ENCODE measurements around the gene MRGPRG.

The MRGPRG gene

DNA sequence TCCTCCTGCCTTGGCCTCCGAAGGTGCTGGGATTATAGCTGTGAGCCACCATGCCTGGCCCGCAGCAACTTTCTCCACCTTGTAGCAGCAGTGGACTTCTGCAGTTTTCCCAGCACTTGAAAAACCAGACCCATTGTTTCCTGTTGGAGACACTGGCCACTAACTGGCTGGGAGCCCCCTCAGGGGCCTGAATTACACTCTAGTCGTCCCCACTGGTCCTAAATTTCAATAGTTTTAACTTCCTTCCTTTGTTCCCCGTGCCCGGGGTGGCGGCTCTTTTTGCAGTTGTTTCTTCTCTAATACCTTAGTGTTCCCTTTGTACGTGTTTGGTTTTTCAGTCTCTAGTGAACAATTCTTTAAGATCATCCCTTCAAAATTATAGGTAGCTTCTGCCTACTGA lies 16.2 kb upstream of the MRGPRG start:
- Histone ChIP-seq H3K4me1 (ENCODE audit: insufficient read depth, low read length, poor library complexity, severe bottlenecking) (no peaks in the 10 kb centered on the region), H4K20me1 (ENCODE audit: insufficient read depth, low read length, poor library complexity, severe bottlenecking) (no peaks in the 10 kb centered on the region), H3K9ac (ENCODE audit: low read depth, low read length, poor library complexity, severe bottlenecking) (no peak overlapping the region), H3K36me3 (ENCODE audit: insufficient read depth, low read length) (no peaks in the 10 kb centered on the region), H3K9me3 (ENCODE audit: insufficient read depth, low read depth, low read length) (no peaks in the 10 kb centered on the region), H3K4me2 (ENCODE audit: low read depth, low read length, poor library complexity, severe bottlenecking) (no peak overlapping the region), H3F3A (ENCODE audit: low read depth) (no peaks in the 10 kb centered on the region), H2AFZ (ENCODE audit: low read length) (no peak overlapping the region), H3K4me3 (ENCODE audit: low read length, poor library complexity, severe bottlenecking) (no peak overlapping the region), H3K27me3 (ENCODE audit: insufficient read depth, low read length, poor library complexity, severe bottlenecking) (no peaks in the 10 kb centered on the region), H3K79me2 (ENCODE audit: insufficient read depth, low read length) (no peaks in the 10 kb centered on the region), H3K9me2 (replicated peaks; ENCODE audit: low read depth, low read length) (no peaks in the 10 kb centered on the region)
- TF ChIP-seq EZH2phosphoT487 (IDR thresholded peaks at IDR 0.05; ENCODE audit: borderline replicate concordance) = no peak
- TF ChIP-seq, protein P1, sequence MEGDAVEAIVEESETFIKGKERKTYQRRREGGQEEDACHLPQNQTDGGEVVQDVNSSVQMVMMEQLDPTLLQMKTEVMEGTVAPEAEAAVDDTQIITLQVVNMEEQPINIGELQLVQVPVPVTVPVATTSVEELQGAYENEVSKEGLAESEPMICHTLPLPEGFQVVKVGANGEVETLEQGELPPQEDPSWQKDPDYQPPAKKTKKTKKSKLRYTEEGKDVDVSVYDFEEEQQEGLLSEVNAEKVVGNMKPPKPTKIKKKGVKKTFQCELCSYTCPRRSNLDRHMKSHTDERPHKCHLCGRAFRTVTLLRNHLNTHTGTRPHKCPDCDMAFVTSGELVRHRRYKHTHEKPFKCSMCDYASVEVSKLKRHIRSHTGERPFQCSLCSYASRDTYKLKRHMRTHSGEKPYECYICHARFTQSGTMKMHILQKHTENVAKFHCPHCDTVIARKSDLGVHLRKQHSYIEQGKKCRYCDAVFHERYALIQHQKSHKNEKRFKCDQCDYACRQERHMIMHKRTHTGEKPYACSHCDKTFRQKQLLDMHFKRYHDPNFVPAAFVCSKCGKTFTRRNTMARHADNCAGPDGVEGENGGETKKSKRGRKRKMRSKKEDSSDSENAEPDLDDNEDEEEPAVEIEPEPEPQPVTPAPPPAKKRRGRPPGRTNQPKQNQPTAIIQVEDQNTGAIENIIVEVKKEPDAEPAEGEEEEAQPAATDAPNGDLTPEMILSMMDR (conservative IDR thresholded peaks at IDR 0.05; ENCODE audit: low read length) = no peak

DNA sequence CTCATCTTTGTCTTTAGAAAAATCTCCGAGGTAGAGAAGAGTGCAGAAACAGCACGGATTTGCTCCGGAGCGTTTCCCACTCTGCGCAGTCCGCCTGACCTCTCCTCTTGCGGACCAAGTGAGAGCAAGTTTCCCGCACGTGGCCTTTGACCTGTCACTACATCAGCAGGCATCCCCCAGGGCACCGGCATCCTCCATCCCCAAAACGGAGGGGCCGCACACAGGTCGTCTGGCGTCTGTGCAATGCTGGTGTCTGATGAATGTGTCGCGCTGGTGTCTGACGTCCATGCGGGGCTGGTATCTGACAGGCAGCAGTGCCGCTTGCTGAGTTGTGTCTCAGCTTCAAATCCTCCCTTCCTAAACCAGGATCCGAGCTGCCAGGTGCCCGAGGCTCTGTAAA lies 14.3 kb upstream of the MRGPRG start:
- Histone ChIP-seq H3K9me2 (replicated peaks; ENCODE audit: low read depth, low read length) (no peaks in the 10 kb centered on the region), H3K9ac (ENCODE audit: low read depth, low read length, poor library complexity, severe bottlenecking) (no peak overlapping the region), H2AFZ (ENCODE audit: low read length) (no peak overlapping the region), H4K20me1 (ENCODE audit: insufficient read depth, low read length, poor library complexity, severe bottlenecking) (no peaks in the 10 kb centered on the region), H3K79me2 (ENCODE audit: insufficient read depth, low read length) (no peaks in the 10 kb centered on the region), H3K36me3 (ENCODE audit: insufficient read depth, low read length) (no peaks in the 10 kb centered on the region), H3K4me2 (ENCODE audit: low read depth, low read length, poor library complexity, severe bottlenecking) (no peak overlapping the region), H3K9me3 (ENCODE audit: insufficient read depth, low read depth, low read length) (no peaks in the 10 kb centered on the region), H3K4me3 (ENCODE audit: low read length, poor library complexity, severe bottlenecking) (no peak overlapping the region), H3K4me1 (ENCODE audit: insufficient read depth, low read length, poor library complexity, severe bottlenecking) (no peaks in the 10 kb centered on the region), H3K27me3 (ENCODE audit: insufficient read depth, low read length, poor library complexity, severe bottlenecking) (no peaks in the 10 kb centered on the region), H3F3A (ENCODE audit: low read depth) (no peaks in the 10 kb centered on the region)
- TF ChIP-seq EZH2phosphoT487 (IDR thresholded peaks at IDR 0.05; ENCODE audit: borderline replicate concordance) = no peak
- TF ChIP-seq, protein P1 (conservative IDR thresholded peaks at IDR 0.05; ENCODE audit: low read length) = no peak

DNA sequence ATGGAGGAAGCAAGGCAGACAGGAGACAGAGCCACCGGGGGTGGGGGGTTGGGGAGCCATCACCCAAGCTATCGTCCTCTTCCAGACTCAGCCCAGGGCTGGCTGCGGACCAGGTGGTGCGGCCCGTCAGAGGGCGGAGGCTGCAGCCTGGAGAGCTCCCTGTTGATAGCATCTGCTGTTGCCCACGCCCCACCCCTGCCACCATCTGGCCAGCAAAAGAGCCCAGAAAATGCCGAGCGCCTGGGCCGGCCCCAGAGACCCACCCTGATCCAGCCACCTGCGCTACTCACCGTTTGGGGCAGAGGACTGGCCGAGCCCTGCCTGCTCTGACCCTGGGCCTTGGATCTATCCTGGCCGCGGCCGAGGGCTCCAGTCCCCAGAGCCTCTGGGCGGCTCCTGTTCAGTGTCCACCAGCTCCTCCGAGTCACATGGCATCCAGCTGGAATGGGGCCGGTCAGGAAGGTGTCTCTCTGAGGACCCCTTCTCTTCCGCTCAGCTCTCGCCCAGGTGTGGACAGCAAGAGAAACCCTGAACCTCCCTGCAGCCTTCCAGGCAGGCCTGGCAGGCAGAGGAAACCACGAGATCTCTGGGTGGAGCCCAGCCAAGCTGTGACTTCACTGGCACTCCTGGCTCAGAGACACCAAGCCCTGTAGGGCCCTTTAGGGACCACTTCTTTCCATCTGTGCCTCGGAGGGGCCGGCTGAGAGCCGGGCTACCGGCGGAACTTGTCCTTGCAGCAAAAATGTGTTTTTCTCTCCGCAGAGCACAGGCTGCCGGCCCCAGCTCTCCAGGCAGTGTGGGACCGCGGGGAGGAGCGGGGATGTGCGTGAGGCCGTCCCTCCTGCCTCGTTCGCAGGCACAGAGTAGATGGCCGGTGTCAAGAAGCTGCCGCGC lies 13.5 kb upstream of the MRGPRG start, which contains the start of gene MRGPRE:
Gene MRGPRE, minus strand, starts transcription at position 567 of the 894 bp plus-strand sequence. CDS start 3,618 bp downstream, outside the sequence.
- Histone ChIP-seq H3K9ac (ENCODE audit: low read depth, low read length, poor library complexity, severe bottlenecking) (no peak within 1 kb of the TSS), H3K4me2 (ENCODE audit: low read depth, low read length, poor library complexity, severe bottlenecking) (no peak within 1 kb of the TSS), H3K9me2 (replicated peaks; ENCODE audit: low read depth, low read length) (no peaks in the 10 kb centered on the region), H3K27me3 (ENCODE audit: insufficient read depth, low read length, poor library complexity, severe bottlenecking) (no peaks in the 10 kb centered on the region), H3K79me2 (ENCODE audit: insufficient read depth, low read length) (no peaks in the 10 kb centered on the region), H3K4me1 (ENCODE audit: insufficient read depth, low read length, poor library complexity, severe bottlenecking) (no peaks in the 10 kb centered on the region), H3K36me3 (ENCODE audit: insufficient read depth, low read length) (no peaks in the 10 kb centered on the region), H3F3A (ENCODE audit: low read depth) (no peaks in the 10 kb centered on the region), H3K4me3 (ENCODE audit: low read length, poor library complexity, severe bottlenecking) (no peak within 1 kb of the TSS), H4K20me1 (ENCODE audit: insufficient read depth, low read length, poor library complexity, severe bottlenecking) (no peaks in the 10 kb centered on the region), H3K9me3 (ENCODE audit: insufficient read depth, low read depth, low read length) (no peaks in the 10 kb centered on the region), H2AFZ (ENCODE audit: low read length) (no peak within 1 kb of the TSS)
- TF ChIP-seq, protein P1 (conservative IDR thresholded peaks at IDR 0.05; ENCODE audit: low read length) = no peak
- no peak for TF ChIP-seq EZH2phosphoT487 (IDR thresholded peaks at IDR 0.05; ENCODE audit: borderline replicate concordance)

Measured in Loucy (cell line).